Lung (tissue), 12 donors: ENCODE measurements around the gene NELFE. TPM values are rescaled to one million over a fixed set of nuclear protein-coding genes. Genes with fewer than 3 reads are reported as not detected.

Experiments used
- ATAC-seq: fragments of 200-7000 bp; cut with Tn5 transposase; one replicate; pipeline ENCODE4 v1.9.1; 2020; ENCODE audit warnings: moderate number of reproducible peaks; ENCODE audit not compliant: insufficient read depth, low FRiP score
- DNase-seq, 3 donors: peaks; one replicate each; pipeline ENCODE4 v3.0.0-alpha.2; 2013 to 2017
- H3K27ac ChIP-seq, 2 donors: one replicate each; pipeline ENCODE4 v1.5.1; 2013; ENCODE audit warnings: mild to moderate bottlenecking in 2 of 2, moderate library complexity in 2 of 2, control low read depth in 1 of 2, inconsistent platforms in 1 of 2, low read depth in 1 of 2, low read length in 1 of 2
- H3K27me3 ChIP-seq, 3 donors: one replicate each; pipeline ENCODE4 v1.5.1; 2013; ENCODE audit warnings: low read length in 2 of 3; ENCODE audit not compliant: control insufficient read depth in 3 of 3, insufficient read depth in 3 of 3
- H3K36me3 ChIP-seq, 4 donors: one replicate each; pipeline ENCODE4 v1.5.1; 2013; ENCODE audit warnings: low read length in 4 of 4, mild to moderate bottlenecking in 1 of 4, moderate library complexity in 1 of 4; ENCODE audit not compliant: control insufficient read depth in 4 of 4, insufficient read depth in 4 of 4
- H3K4me1 ChIP-seq, 5 donors: one replicate each; pipeline ENCODE4 v1.5.1; 2013; ENCODE audit warnings: low read length in 5 of 5, mild to moderate bottlenecking in 2 of 5, moderate library complexity in 1 of 5; ENCODE audit not compliant: control insufficient read depth in 5 of 5, insufficient read depth in 5 of 5
- H3K4me3 ChIP-seq: one replicate; pipeline ENCODE4 v1.5.1; 2013; ENCODE audit warnings: mild to moderate bottlenecking, control low read depth, moderate library complexity
- H3K9ac ChIP-seq, 2 donors: one replicate each; pipeline ENCODE4 v1.5.1; 2013; ENCODE audit warnings: low read length in 2 of 2, control low read depth in 1 of 2; ENCODE audit not compliant: insufficient read depth in 1 of 2
- H3K9me3 ChIP-seq, 4 donors: one replicate each; pipeline ENCODE4 v1.5.1; 2013; ENCODE audit warnings: low read length in 3 of 4, mild to moderate bottlenecking in 1 of 4, moderate library complexity in 1 of 4; ENCODE audit not compliant: control insufficient read depth in 4 of 4, insufficient read depth in 3 of 4
- WGBS, 2 donors: extraction: QIAGEN DNeasy Blood & Tissue Kit; methylation state at CpG; one replicate each; pipeline ENCODE4 v1.1.7; 2013; 5-methylcytosine and 5-hydroxymethylcytosine counted together
- polyA plus RNA-seq, 2 donors: library from polyadenylated mRNA; stranded (reverse); fragments of 200-250 nt; gene quantifications; one replicate each; pipeline ENCODE4 v1.2.1, GENCODE V29; 2013
- total RNA-seq, 2 donors: library from RNA; depleted of rRNA in 1 of 2; stranded (reverse); fragments of >200 nt in 1 of 2; gene quantifications; one replicate each; pipeline ENCODE4 v1.2.1, GENCODE V29; 2014 to 2021
- TF ChIP-seq, protein P1 (sequence below): IDR thresholded peaks from 2 replicates; pipeline ENCODE4 v1.5.1; 2012; ENCODE audit warnings: mild to moderate bottlenecking; ENCODE audit errors: control extremely low read depth, extremely low read depth
- donor health status: control.
- donor health status: control.
- donor health status: Bipolar disorder and iron deficiency.
- donor health status: healthy.
- donor health status: DM: yes; HTN: yes; CAD: no.

The NELFE gene
- total and polyA plus RNA-seq, 4 donors: 53.1 to 69.0 (median 58.7) TPM

DNA sequence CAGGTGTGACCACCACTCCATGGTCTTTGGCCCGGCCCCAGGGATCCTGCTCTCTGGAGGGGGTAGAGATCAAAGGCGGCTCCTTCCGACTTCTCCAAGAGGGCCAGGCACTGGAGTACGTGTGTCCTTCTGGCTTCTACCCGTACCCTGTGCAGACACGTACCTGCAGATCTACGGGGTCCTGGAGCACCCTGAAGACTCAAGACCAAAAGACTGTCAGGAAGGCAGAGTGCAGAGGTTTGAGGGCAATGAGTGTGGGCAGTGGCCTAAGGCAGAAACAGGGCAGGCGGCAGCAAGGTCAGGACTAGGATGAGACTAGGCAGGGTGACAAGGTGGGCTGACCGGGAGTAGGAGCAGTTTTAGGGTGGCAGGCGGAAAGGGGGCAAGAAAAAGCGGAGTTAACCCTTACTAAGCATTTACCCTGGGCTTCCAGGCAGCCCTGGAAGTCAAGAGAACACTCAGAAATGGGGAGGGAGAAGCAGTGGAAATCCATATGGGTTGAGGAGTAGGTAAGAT lies 12.3 kb downstream of the NELFE start:
- Histone ChIP-seq H3K27me3 (peaks cover 0 to 5% (median 0%) of the 10 kb centered on the region in 3 donors), H3K27ac (peak overlapping the region in 1 of 2 donors; percentile 89), H3K36me3 (peaks cover 0 to 9% (median 0%) of the 10 kb centered on the region in 4 donors), H3K4me1 (peaks cover 0 to 14% (median 0%) of the 10 kb centered on the region in 5 donors), H3K4me3 (no peak overlapping the region), H3K9ac (no peak overlapping the region), H3K9me3 (no peaks in the 10 kb centered on the region)
- TF ChIP-seq, protein P1, sequence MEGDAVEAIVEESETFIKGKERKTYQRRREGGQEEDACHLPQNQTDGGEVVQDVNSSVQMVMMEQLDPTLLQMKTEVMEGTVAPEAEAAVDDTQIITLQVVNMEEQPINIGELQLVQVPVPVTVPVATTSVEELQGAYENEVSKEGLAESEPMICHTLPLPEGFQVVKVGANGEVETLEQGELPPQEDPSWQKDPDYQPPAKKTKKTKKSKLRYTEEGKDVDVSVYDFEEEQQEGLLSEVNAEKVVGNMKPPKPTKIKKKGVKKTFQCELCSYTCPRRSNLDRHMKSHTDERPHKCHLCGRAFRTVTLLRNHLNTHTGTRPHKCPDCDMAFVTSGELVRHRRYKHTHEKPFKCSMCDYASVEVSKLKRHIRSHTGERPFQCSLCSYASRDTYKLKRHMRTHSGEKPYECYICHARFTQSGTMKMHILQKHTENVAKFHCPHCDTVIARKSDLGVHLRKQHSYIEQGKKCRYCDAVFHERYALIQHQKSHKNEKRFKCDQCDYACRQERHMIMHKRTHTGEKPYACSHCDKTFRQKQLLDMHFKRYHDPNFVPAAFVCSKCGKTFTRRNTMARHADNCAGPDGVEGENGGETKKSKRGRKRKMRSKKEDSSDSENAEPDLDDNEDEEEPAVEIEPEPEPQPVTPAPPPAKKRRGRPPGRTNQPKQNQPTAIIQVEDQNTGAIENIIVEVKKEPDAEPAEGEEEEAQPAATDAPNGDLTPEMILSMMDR: no peak
- peak in 1 of 3 donors; percentile 7 for DNase-seq
- 76 to 80% methylated on average over 11 of the region's 11 CpGs for WGBS, 2 donors
- ATAC-seq: no peak

DNA sequence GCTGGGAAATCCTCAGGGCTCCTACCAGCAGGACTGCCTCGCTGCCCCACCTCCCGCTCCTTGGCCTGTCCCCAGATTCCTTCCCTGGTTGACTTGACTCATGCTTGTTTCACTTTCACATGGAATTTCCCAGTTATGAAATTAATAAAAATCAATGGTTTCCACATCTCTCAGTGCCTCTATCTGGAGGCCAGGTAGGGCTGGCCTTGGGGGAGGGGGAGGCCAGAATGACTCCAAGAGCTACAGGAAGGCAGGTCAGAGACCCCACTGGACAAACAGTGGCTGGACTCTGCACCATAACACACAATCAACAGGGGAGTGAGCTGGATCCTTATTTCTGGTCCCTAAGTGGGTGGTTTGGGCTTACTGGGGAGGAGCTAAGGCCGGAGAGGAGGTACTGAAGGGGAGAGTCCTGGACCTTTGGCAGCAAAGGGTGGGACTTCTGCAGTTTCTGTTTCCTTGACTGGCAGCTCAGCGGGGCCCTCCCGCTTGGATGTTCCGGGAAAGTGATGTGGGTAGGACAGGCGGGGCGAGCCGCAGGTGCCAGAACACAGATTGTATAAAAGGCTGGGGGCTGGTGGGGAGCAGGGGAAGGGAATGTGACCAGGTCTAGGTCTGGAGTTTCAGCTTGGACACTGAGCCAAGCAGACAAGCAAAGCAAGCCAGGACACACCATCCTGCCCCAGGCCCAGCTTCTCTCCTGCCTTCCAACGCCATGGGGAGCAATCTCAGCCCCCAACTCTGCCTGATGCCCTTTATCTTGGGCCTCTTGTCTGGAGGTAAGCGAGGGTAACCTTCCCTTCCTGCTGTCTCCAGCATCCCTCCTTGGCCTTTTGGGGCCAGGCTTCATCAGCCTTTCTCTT lies 13.0 kb downstream of the NELFE start, which contains the start of gene CFB:
Gene CFB (plus strand): TSS at position 589 of the 863 bp plus-strand sequence. CDS start 127 bp downstream, at position 716.
- no peaks in the 10 kb centered on the region for H3K9me3 ChIP-seq
- H3K9ac ChIP-seq: no peak within 1 kb of the TSS
- peak; percentile 86 for ATAC-seq
- 41 to 63% methylated on average over 11 of the region's 11 CpGs for WGBS, 2 donors
- H3K27me3 ChIP-seq: peaks cover 0 to 5% (median 0%) of the 10 kb centered on the region in 3 donors
- TF ChIP-seq, protein P1: no peak
- H3K4me3 ChIP-seq: no peak within 1 kb of the TSS
- peaks cover 0 to 14% (median 0%) of the 10 kb centered on the region in 5 donors for H3K4me1 ChIP-seq
- peak within 1 kb of the TSS in 1 of 2 donors; percentile 89 for H3K27ac ChIP-seq
- peak; percentile 25 to 28 (median 28) for DNase-seq
- H3K36me3 ChIP-seq: peaks cover 0 to 4% (median 0%) of the 10 kb centered on the region in 4 donors

- Histone ChIP-seq H3K9ac (no peak overlapping the region), H3K27me3 (peaks cover 0 to 5% (median 0%) of the 10 kb centered on the region in 3 donors), H3K27ac (peak overlapping the region in 1 of 2 donors; percentile 89), H3K4me3 (no peak overlapping the region), H3K4me1 (peaks cover 0 to 14% (median 0%) of the 10 kb centered on the region in 5 donors), H3K36me3 (peaks cover 0 to 2% (median 0%) of the 10 kb centered on the region in 4 donors), H3K9me3 (no peaks in the 10 kb centered on the region)
- no peak for DNase-seq
- WGBS, 2 donors: 76 to 85% methylated on average over 9 of the region's 9 CpGs
- no peak for ATAC-seq
- TF ChIP-seq, protein P1: no peak
These were observed 13.6 kb downstream of the NELFE start for GRCh38 chr6:31945154-31945506.
